ENCODE results near the gene WDR26.
"Not testable (repeated sequence)": the region's sequence is repeated elsewhere in the genome, so short reads cannot be mapped to it uniquely, and the experiment has no call there.

WDR26 gene

DNA sequence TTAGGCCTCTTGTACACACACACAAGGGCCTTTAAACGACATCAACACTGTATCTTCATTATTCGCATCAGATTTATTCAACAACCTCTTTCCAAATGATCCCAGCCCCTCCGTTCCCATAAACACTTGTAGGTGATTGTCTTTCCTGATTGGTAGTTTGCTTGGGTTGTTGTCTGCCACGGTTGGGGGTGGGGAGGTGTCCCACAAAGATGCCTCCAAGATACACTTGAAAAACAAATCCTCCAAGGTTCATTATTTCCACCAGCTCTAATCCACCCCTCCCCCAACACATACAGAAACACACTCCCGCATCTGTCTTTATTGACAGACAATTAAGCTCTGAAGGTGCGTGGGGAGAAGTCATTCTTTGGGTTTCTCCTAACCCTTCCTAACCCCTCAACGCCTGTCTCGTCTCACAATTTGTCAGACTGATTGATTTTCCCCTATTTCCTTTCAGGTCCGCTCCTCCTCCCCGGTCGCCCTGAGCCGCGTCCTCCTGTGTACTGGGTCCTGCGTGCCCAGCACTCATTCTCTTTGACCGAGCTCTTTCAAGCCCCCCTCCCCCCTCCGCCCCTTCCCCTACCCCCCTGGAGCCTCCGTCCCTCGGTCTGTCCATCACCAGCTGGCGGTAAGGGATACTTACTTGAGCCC is 1.4 kb downstream of the WDR26 start:
- DNase-seq = no peak

DNA sequence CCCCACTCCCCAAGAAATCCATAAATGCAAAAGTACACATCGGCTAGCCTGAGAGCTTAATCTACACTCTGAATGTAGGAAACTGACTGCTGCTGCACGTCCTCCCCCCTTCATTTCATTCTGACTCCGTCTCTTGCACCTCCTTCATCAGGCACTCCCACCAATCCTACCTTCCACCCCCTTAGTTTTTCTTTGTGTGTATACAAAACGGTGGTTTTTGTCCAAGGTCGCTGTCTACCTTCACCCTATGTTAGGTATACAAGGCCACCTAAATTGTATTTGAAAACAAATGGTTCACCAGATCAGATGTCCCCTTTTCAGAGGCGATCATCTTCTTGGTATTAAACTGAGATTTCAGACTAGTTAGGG is 1.9 kb downstream of the WDR26 start:
- no peak for DNase-seq

GRCh38 chr1:224432146-224432545 is 2.5 kb downstream of the WDR26 start:
- no peak for DNase-seq

GRCh38 chr1:224431726-224432125 is 2.9 kb downstream of the WDR26 start:
- no peak for DNase-seq

DNA sequence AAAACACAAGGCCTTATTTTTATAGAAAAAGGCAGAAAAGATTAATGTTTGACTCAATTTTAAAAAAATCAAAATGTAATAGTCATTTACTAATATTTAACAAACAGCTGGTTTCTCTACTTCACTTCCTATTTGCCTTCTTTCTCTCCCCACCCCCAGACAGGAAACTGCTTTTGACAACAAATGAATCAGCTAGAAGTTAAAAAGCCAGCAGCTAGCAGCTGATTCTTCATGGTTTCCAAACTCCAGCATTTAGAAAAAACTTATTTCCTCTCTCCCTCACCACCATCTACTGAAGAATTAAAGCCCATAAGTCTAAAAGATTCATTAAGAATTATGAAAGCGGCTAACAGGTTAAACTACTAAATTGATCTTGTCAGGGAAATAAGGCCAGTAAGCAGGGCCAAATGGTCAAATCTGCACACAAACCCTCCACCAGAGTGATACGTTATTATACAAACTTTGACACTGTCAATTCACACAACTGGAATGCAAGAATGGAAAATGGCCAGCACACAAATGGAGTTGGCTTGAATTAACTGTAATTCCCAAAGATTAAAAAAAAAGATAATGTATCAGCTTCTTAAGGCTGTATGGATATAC is 4.0 kb downstream of the WDR26 start:
- DNase-seq = no peak

- DNase-seq = no peak
Observed at GRCh38 chr1:224429616-224430326, 4.8 kb downstream of the WDR26 start.

DNA sequence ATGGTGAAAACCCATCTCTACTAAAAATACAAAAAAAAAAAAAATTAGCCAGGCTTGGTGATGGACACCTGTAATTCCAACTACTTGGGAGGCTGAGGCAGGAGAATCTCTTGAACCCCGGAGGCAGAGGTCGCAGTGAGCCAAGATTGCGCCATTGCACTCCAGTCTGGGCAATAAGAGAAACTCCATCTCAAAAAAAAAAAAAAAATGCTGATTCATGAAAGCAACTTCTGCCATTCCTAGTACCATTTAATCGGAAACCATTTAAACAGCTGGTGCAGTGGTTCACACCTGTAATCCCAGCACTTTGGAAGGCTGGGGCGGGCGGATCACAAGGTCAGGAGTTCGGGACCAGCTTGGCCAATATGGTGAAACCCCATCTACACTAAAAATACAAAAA is 5.9 kb downstream of the WDR26 start:
- DNase-seq = not testable (repeated sequence)

DNA sequence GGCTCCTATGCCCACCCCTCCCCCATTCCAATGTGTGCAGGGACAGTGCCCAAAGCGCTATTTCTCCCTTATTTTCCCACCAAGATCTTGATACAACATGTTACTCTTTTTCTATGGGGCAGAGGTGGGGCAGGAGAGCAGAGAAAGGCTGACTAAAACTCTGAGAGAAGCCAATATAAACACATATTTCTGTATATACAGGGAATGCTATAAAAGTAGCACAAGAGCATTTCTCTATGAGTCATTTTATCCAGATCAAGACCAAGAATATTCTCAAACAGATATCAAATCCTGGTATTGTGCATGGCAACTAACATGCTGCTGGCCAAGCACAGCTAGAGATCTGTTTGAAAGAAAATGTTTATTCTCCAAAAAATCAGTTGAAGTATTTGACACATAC is 7.3 kb downstream of the WDR26 start:
- DNase-seq = no peak

DNA sequence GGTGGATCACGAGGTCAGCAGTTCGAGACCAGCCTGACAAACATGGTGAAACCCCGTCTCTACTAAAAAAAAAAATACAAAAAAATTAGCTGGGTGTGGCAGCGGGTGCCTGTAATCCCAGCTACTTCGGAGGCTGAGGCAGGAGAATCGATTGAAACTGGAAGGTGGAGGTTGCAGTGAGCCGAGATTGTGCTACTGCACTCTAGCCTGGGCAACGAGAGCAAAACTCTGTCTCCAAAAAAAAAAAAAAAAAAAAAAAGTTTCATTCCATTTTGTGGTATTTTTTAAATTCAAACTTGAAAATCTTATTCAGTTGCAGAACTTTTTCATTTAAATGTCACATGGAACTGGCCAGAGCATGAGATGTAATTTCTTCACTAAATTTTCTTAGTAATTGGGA is 7.7 kb downstream of the WDR26 start:
- DNase-seq = not testable (repeated sequence)

DNA sequence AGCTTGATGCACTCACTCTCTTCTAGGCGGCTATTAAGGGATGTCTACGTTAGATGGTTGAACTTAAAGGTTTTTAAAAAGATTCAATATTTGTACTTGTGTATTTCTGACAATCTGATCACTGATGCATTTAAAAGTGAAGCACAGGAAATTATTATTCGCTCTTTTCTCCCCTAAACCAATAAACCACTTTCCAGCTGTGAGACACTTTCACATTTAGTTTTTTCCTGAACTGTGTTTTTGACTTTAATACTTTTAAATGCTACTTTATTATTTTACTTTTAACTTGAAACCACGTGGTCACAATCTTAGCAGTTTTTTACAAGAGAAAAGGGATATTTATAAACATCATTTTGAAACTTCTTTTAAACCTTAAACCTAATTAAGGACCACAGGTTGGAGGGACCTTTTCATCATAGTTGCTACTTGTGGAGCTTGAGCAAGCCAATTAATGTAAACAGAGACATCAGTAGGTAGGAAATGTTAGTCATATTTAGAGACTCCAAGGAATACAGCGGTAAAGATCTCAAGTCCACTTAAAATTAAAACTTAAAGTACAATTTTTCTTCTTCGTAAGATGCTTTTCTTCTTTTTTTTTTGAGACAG is 9.2 kb downstream of the WDR26 start:
- DNase-seq = no peak

DNA sequence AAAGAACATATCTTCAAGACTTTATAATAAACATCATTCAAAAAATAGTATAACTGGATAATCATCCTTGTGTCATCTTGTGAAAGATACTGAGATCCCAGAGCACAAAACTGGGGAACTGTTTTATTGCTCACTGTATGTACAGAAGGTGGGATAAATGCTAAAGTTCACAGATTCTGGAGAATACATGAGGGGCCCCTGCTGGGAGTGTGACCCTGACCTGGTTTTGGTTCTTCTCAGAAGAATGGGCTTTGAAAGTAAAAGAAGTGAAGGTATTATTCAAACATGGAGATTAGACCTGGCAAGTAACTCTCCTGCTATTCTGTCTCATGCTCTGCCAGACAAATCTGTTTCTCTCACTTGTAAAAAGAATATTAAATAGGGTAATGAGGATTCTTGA is 14.5 kb downstream of the WDR26 start:
- DNase-seq = no peak

DNA sequence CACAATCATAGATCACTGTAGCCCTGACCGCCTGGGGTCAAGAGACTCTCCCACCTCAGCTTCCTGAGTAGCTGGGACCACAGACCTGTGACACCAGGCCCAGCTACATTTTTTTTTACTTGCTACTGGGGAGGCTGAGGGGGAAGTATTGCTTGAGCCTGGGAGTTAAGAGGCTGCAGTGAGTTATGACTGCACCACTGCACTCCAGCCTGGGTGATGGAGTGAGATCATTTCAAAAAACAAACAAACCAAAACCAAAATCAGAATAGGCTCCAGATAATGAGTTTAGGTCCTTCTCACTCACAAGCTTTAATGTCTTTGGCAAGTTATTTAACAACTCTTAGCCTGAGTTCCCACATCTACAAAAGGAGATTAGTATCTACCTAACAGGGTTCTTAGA is 22.8 kb downstream of the WDR26 start:
- DNase-seq = no peak

- no peak for DNase-seq
Observed at GRCh38 chr1:224408294-224408590, 26.4 kb downstream of the WDR26 start.

DNA sequence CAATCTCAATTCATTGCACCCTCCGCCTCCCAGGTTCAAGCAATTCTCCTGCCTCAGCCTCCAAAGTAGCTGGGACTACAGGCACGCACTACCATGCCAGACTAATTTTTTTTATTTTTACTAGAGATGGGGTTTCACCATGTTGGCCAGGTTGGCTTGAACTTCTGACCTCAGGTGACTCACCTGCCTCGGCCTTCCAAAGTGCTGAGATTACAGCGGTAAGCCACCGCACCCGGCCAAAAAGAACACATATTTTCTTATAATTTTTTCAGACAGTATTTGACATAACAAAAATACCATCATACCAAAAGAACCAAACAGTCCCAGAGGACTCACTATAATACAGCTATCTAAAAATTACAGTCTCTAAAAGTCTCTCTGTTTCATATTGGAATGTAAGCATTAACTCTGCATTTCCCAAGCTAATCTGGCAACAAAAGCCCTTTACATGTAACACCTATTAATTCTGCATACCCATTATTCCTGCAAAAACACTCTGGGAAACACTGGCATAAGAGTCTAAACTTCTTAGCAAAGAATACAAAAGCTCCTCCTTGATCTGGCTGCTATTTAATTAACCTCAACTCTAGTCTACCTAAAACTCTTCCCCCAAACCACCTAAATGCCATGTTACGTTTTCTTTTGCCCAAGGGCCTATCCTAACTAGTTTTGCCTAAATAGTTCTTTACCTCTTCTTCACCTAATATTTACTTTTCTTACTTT is 26.9 kb downstream of the WDR26 start:
- no peak for DNase-seq

- DNase-seq = no peak
Observed at GRCh38 chr1:224406216-224406615, 28.4 kb downstream of the WDR26 start.

GRCh38 chr1:224405604-224405970 is 29.0 kb downstream of the WDR26 start:
- no peak for DNase-seq

DNA sequence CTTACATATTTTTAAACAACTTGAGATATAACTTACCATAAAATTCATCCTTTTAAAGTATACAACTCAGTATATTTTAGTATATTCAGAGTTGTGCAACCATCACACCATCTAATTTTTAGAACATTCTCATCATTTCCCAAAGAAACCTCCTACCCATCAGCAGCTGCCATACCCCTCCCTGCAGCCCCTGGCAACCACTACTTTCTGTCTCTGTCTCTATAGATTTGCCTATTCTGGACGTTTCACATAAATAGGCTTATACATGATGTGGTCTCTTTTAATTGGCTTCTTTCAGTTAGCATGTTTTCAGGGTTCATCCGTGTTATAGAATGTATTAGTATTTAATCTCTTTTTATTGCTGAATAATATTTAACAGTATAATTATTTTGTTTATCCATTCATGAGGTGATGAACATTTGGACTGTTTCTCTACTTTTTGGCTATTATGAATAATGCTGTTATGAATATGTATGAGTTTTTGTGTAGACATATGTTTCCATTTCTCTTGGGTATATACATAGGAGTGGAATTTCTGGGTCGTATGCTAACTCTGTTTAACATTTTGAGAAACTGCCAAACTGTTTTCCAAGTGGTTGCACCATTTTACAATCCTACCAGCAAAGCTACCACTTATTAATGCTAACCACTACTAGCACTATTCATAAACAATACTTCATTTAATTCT is 29.5 kb downstream of the WDR26 start:
- DNase-seq = no peak

DNA sequence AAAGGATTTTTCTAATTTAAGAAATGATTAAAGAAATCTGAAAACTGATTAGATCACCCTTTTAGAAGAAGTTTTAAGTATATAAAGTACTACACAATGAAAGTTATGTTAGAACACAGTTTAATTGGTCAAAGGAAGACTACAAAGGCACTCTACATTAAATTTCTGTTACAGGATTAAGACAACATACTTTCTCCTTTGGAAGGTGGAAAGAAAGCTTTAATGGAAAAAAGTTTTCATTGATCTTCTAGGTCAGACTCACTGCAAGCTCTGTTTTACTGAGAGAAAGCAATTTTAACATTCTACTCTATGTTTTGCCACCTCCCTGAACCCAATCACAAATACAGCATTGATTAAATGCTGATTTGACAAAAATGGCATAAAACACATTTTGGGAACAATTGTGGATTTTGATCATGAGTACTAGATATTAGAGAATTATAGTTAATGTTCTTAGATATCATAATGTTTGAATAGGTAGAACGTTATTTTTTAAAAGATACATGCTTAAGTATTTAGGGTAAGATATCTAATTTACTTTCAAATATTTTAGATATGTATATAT is 32.0 kb downstream of the WDR26 start:
- DNase-seq = no peak

DNA sequence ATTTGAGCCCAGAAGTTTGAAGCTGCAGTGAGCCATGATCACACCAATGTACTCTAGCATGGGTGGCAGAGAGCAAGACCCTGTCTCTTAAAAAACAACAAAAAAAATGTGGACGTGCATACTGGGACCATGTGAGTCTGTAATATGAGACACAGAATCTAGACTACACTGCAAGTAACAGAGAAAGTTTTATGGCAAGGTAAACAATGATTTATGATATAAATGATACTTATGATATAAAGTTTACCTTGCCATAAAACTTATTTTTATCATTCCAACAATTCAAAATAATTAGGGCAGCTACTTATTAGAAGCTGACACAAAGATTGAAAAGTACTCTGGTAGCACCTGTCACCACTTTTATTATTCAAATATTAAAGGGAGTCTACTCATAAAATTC is 34.7 kb downstream of the WDR26 start:
- DNase-seq = no peak

DNA sequence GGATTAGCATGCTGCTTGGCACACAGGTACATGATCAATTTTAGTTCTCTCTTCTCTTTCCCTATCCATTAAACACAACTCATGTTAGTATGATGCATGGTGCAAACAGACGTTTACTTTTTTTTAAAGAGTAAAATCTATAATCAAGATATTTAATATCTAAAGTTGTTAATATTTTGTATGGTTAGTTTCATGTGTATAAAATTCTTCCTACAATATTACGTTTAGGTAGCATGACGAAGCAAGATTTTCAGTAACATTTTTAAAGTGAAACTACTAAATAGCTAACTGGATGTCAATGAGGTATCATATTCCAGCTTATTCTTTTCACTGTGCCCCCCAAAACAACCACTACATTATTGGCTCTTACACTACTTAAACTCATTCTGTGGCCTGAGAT is 41.3 kb downstream of the WDR26 start:
- no peak for DNase-seq

GRCh38 chr1:224392411-224393249 is 42.0 kb downstream of the WDR26 start:
- no peak for DNase-seq

DNA sequence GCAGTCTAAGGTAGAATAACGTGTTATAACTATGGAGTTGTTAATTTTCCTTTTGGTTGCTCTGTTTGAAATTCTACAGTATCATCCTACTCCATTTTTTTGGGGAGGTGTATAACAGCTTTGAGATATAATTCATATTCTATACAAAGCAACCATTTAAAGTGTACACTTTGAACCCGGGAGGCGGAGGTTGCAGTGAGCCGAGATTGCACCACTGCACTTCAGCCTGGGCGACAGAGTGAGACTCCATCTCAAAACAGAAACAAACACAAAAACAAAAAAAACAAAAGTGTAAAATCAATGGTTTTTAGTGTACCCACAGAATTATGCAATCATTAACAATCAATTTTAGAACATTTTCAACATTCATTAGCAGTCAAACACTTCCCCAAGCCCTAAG is 44.1 kb downstream of the WDR26 start:
- no peak for DNase-seq

Measured in GDM1 (cell line).